ENCODE results near the gene PPP1R1A. TPM values are rescaled to one million over a fixed set of nuclear protein-coding genes. Genes with fewer than 3 reads are reported as not detected.

PPP1R1A gene, protein sequence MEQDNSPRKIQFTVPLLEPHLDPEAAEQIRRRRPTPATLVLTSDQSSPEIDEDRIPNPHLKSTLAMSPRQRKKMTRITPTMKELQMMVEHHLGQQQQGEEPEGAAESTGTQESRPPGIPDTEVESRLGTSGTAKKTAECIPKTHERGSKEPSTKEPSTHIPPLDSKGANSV
- 10.0 TPM for total RNA-seq

DNA sequence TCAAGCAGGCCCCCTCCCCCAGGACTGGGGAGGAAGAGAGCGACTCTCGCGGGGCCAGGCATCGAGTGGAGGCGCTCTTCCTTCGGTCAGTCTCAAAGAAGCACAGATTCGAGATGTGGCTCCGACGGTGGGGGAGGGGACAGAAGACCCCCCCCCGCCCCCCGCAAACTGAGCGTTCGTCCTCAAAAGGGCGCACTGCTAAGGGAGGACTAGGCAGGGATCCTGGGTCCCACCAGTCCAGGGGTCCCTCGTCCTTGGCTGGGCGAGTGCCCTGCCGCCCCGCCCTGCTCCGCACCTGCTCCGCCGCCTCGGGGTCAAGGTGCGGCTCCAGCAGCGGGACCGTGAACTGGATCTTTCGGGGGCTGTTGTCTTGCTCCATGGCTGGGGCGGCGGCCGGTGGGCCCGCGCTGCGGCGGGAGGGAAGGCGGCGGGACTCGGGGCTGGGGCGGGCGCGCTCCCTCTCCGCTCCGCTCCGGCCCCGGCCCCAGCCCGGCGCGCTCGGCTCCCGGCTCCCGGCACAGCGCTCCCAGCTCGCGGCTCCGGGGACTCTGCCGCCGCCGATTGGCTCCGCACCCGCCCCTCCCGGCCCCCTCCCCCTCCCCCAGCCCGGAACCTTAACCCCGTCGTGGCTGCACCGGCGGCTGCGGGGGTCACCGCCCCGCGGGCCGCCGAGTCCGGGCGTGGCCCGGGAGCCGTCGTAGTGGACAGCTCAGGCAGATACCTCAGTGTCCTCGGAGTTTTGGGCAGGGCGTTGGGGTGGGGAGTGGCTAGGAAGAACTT, at the start of gene PPP1R1A:
PPP1R1A (minus strand) TSS at position 550 of the 780 bp plus-strand sequence; CDS start at position 379, 171 bp downstream.

DNA sequence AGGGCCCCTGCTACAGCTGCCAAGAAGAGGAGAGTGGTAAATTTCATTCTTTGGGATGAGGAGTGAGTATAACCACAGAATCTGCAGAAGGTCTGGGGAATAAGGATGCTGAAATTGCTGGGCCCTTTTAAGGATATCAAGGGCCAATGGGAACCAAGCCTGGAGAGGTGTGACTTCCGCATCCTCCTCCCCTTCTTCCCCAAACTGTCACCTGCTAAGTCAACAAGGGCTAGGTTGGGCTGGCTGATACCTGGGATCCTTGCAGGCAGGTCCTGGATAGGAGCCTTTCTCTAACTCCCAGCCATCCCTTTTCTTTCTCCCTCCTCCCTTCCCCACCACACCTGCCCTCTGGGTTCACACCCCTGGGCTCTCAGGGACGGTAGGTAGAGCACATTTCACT, 46.3 kb upstream of the PPP1R1A start, which contains the start of gene LACRT:
LACRT (minus strand) TSS at position 101 of the 400 bp plus-strand sequence; CDS start at position 47, 54 bp downstream.

Other genes starting within 250 kb of the PPP1R1A start
- gene GPR84, start 224.2 kb downstream of the PPP1R1A start, total RNA-seq: not detected
- 2.8 TPM for gene ZNF385A, start 203.9 kb downstream of the PPP1R1A start, total RNA-seq
- gene ITGA5, start 169.4 kb downstream of the PPP1R1A start, total RNA-seq: 5.0 TPM
- not detected for gene GTSF1, start 115.1 kb downstream of the PPP1R1A start, total RNA-seq
- 3.8 TPM for gene NCKAP1L, start 90.9 kb downstream of the PPP1R1A start, total RNA-seq
- gene PDE1B, start 39.1 kb downstream of the PPP1R1A start, total RNA-seq: 8.1 TPM
- not detected for gene LACRT, start 46.2 kb upstream of the PPP1R1A start, total RNA-seq
- gene DCD, start 59.7 kb upstream of the PPP1R1A start, total RNA-seq: not detected